Fibroblast of skin of back (primary cell): ENCODE data around the gene INPP4A.

Experiments
- DNase-seq: peaks from one replicate; pipeline ENCODE4 v3.0.0-alpha.2; 2013

INPP4A gene

GRCh38 chr2:98476192-98476868, 31.7 kb downstream of the INPP4A start:
- DNase-seq: peak; percentile 35

DNA sequence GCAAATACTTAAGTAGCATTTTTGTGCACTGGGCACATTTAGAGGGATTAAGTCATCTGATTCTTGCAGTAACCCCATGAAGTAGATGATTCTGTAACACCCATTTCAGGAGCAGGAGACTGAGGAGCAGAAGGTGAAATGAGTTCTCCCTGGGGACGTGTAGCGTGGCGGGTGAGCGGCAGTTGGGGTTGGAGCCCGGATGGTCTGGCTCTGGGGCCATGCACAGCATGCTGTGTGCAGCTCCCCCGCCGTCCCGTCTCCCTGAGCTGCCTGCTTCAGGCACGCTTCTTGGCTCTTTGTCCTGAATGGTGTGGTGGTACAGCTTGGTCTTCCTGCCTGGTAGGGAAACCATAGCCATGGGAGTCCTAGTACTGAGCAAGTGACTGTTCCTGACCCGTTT, 32.4 kb downstream of the INPP4A start:
- no peak for DNase-seq

- no peak for DNase-seq
Observed at GRCh38 chr2:98477506-98477905, 32.8 kb downstream of the INPP4A start.

DNA sequence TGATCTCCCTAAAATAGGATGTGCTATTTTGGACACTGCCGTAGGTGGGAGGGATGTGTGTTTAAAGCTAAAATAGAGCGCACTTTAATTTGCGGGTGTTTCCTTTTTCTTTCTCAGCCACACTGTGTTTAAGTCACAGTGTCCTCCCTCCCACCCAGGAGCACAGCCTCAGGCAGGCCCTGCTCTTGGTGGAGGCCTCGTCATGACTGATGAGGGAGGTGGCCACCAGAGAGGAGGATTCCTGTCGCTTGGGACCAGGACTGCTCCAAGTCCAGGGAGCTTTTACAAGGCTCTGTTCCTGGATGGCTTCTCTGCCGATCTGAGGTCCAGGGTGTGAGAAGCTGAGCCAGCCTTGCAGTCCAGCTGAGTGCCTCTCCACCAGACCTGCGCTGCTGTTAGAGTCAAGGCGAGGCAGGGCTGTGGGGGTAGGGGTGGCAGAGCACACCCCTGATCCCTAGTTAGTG, 33.5 kb downstream of the INPP4A start:
- no peak for DNase-seq

DNA sequence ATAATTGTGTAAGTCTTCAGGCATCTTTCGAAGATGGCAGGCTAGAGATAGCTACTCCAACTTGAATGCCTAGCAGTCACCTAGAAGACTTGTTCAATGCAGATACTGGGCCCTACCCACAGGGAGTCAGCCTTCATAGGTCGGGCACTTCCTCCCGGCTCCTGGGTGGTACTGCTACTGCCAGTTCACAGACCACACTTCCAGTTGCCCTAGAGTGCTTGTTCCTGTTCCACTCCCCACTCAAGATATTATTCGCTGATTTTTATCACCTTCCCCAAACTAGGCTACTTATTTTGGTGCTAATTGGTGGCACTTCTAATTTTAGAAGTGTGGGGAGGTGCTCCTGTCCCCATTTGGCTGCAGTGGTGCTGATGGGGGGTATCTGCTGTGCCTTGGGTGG, 34.2 kb downstream of the INPP4A start:
- DNase-seq: no peak

DNA sequence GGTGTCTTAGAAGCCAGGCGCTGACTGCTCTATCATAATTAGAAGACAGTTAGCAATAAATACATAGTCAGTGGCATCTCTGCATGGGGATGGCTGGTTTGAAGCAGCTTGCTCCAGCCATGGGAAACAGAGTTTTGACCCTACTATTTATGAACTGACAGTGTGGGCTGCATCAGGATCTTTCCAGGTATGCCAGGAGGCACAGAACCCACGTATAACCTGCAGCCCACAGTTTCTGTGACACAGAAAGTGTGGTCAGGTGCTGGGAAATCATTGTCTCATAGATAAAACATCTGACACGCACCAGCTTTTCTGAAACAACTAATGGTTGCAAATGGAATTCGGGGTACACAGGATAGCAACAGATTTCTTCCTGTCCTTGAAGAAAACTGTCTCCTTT, 34.7 kb downstream of the INPP4A start:
- no peak for DNase-seq

GRCh38 chr2:98479959-98480524, 35.4 kb downstream of the INPP4A start:
- peak; percentile 52 for DNase-seq

GRCh38 chr2:98480598-98480997, 35.9 kb downstream of the INPP4A start:
- DNase-seq: no peak

DNA sequence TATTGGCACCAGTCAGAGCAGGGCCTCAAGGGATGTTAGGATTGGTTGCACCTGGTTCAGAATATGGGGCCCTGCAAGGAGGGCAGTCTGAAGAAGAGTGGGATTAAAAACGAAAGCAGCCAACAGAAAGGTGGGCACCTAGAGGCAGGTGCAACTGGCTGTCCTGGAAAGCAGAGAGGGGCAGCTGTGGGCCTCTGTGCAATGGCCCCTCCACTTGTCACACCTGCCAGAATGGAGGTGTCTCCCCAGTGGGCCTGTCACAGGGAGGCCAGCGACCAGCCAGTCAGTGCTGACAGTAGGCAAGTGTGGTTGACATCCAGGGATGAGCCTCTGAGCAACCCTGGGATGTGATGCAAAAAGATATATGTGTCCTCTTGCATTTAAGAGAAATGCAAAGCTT, 37.7 kb downstream of the INPP4A start:
- DNase-seq: no peak

DNA sequence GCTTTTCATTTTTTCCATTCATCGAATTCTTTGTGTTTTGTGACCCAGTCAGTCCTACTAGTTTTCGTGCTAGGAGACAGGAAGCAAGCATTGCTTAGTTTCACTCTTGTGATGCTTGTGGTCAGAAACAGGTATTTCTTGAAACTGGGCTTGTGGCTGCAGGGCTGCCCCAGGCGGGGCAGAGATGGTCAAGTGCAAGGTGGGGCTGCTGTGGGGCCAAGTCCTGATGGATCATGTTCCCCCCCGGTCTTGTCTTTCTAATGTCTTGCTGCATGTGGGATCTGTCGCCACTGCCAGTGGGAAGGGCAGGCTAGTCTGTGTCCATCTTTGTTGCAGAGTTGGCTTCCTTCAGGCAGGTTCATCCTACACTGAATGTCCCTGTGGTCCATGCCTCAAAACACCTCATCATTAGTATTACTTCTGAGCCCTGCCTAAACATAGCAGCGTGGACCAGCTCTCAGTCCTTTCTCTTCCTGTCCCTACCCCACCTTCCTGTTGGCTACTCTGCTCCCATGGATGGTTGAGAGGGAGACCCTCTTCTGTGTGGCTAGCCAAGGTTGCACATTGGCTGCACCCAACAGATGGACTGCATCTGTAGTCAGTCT, 38.7 kb downstream of the INPP4A start:
- DNase-seq: no peak

DNA sequence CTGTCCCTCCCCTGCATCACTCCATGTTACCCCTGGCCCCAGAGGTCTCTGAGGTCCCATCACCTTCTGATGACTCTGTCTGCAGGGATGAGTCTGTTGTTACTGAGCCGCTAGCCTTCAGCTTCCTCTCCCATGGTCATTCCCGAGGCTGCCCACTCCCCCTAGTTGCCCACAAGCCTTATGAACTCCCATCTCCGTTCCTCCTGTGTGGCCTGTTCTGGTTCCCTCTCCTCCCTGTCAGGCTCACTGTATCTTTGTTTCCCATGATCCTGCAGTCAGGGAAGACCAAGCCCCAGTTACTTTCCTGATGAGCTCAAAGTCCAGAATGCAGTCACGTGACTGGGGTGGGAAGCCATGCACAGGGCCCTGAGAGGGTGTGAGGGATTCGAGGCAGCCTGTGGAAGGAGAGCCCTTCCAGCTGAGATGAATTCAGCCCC, 39.5 kb downstream of the INPP4A start:
- DNase-seq: no peak

DNA sequence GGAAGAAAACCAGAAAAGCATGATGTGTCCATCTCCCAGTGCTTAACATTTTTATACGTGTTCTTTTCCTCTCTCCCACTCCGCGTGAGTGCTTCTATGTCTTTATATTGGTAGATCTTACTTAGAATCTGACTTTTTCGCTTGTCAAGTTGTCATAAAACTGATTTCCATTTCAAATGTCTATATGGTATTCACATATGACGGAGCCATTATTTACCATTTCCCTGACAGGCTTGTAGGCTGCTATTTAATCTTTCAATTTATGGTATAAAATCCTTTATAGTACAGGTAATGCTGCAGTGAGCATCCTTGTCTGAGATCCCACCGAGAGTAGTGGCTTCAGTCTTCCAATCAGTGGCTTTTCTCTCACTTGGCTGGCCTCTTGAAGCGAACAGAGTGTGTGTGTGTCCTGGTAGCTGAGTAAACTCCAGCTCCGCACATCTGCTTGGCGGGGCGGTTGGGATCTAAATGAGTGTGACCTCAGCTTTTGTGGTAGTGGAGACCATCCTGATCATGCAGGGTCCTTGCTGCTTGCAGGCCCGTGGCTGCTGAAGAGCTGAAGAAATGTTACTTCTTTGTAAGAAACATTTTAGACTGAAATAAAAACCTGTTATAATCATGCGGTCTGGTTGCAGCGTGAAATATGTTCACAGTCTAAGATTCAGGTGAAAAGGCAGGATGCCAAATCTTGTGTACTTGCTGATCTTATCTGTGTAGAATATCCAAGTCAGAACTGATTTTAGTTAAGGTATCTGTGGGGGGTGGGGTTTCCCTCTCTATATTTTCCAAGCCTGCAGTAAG, 40.2 kb downstream of the INPP4A start:
- no peak for DNase-seq

- DNase-seq: no peak
Observed at GRCh38 chr2:98485453-98485755, 40.7 kb downstream of the INPP4A start.

DNA sequence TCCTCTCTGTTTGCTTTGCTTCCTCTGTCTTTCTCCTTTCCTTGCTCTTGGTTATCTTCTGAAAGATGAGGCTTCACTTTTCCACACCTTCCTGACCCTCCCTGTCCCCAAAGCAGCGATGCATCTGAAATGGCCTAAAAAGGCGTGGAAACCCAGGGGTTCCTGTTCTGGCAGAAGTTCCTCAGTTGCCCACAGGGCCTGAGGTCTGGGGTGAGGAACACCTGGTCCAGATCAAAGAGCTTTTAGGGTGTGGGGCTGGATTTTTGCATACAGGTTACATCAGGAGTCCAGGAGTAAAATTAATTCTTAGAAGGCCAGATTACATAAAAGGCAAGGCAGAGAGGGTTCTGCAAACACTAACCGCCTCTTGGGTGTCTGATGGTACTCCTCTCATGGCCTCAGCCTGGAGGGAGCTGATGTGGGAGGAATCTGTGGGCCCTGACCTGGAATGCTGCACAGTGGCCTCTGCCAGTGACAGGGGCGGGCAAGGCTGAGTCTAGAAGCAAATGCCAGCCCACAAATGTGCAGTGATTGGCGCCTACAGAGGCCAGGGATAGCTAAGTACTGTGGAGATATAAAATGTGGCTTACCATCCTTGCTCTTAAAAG, 41.8 kb downstream of the INPP4A start:
- no peak for DNase-seq

- DNase-seq: no peak
Observed at GRCh38 chr2:98487101-98487805, 42.6 kb downstream of the INPP4A start.

- DNase-seq: peak; percentile 14
Observed at GRCh38 chr2:98487806-98488189, 43.1 kb downstream of the INPP4A start.

- no peak for DNase-seq
Observed at GRCh38 chr2:98488252-98488651, 43.6 kb downstream of the INPP4A start.

DNA sequence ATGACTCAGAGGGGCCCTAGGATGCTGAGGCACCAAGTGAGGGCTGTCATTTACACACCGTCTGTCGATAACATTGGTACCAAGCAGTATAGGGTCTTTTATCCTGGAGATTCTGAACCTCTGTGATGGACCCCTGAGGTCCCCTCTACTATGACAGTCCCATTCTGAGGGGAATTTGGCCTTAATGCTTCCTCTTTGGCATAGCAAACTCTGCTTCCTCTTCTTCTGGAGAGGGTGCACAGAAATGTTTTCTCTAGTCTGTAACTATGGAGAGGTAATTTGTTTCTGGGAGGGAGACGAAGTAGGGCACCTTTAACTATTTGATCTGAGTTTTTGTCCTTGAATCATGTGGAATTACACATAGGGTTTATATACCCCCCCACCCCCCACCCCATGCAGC, 44.8 kb downstream of the INPP4A start:
- DNase-seq: no peak

DNA sequence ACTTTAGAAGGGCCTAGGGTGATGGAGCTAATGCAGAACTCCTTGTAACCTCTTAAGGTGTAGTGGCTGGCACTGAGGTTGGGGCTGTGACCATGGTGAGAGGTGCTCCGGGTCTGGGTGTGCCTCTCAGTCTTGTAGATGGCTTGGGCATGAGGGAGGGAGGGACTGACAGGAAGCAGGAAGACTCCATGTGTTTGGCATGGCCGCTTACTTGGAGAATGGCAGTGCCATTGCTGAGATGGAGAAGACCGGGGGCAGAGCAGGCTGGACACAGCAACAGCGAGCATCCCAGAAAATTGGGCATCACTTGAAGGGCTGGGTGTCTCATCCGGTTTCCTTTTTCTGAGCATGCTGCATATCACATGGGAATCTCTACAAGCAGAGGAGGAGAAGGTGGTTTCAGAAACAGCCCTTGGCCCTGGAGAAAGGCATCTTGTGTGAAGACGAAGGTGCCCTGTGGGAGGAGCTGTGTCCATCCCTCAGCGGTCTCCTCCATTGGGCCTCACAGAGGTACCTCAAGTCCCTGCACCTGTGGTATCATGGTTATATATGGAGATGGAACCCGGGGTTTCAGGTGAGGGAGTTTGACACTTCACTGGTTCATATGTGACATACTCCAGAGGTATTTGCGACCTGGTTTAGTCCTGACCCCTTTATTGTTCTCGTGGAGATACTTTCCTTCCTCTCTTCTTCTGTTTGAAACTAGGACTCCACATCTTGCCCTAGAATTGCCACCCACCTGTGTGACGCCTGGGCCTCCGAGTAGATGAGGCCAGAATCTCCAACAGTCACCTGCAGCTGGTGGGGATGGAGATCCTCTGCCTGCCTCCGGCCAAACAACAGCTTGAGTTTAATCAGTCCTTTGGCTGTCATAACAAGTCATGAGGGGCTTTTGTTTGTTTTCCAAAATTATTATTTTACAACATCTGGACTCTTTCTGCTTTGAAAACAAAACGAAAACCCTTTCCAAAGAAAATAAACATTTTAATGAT, 45.6 kb downstream of the INPP4A start:
- no peak for DNase-seq

- no peak for DNase-seq
Observed at GRCh38 chr2:98492441-98492840, 47.8 kb downstream of the INPP4A start.

DNA sequence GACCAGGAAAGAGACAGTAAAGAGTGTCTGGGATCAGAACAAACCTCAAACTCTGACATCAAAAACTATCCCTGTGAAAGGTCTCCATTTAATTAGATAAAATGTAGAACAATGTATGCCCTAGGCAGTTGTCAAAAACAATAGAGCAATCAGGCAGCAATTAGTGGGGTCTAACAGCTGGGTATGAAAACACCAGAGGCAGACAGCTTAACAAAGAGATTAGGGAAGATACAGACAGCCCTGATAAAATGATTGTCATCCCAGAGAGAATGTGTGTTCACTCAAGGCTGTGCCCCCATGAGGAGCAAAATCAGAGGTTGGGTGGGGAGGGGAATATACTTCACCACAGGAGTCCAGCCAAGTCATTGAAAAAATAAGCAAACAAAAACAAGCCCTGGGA, 50.0 kb downstream of the INPP4A start:
- no peak for DNase-seq
